Smooth muscle cell of the brain vasculature (primary cell): ENCODE results near the gene ST6GALNAC3.
"Not testable (repeated sequence)": the region's sequence is repeated elsewhere in the genome, so short reads cannot be mapped to it uniquely, and the experiment has no call there.

Source experiments
- DNase-seq: peaks from one replicate; pipeline ENCODE4 v3.0.0-alpha.2; 2012; ENCODE audit warnings: low read depth, low spot score

ST6GALNAC3 gene

DNA sequence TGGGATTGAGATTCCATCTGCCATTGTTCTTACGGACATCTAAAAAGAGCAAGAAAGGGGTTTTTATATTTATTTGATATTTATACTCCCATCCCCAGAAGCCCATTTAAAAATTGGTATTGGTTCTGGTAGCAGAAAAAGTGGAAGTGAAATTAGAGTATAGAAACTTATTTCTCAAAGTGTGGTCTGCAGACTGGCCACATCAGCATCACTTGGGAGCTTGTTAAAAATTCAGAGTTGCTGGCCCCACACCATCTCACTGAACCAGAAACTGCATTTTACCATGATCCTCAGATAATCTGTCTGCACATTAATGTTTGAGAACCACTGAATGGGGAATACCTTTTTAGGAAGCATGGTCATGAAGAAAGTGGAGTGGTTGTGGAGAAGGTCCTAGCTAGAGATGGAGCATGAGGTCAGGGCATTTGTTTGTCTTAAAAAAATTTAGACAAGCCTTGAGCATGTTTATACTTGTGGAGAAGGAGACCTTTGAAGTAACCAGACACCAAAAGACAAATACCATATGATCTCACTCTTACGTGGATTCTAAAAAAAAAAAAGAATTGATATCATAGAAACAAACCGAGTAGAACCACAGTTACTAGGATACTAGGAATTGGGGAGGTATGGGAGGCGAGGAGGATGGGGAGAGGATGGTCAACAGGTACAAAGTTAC lies 116.3 kb downstream of the ST6GALNAC3 start:
- DNase-seq = no peak

DNA sequence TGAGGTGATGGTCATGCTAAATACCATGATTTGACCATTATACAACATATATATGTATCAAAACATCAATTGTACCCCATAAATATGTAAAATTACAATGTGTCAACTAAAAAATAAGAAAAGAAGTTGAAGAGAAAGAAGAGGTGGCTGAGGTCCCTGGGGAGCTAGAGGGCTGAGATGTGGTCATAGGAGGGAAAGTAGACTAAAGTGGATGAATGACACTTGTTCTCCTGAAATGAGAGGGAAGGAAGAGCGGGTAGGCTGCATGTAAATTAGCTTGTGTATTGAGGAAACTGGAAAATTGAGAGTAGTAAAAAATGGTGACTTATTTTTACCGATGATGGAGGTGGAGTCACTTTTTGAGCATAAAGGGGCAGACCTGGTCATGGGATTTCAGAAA lies 117.0 kb downstream of the ST6GALNAC3 start:
- DNase-seq = no peak

DNA sequence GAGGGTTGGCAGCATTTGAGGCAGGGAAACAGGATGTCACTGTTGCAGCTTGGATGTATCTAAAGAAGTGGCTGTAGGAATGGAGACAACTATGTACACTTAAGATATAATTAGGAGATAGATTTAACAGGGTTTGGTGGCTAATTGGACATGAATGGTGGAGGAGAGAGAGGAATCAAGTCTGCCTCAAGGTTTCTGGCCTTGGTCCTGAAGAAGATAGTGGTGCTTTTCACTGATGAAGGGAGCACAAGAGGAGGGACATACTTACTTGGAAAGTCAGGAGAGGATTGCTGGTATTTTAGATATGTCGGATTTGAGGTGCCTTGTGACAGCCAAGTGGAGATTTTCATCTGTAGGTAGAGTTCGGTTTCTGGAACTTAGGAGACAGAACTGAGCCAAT lies 123.9 kb downstream of the ST6GALNAC3 start:
- DNase-seq = no peak

DNA sequence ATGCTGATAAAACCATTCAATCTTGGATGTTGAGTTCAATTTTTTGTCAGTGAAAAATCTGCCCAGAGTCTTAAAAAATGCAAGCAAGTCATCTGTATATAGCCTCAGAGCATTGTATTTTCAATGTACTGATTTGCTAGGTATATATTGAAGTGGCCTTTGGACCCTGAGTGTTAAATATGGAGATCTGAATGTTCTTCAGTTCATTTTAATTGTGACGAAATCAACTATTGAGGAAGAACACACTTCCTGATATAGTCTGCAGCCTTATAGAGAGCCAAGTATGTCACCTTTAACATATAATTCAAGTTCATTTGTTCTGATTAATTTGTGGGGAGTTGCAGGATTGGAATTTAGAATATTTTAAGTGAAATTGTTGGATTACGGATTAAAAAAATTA lies 128.1 kb downstream of the ST6GALNAC3 start:
- no peak for DNase-seq

DNA sequence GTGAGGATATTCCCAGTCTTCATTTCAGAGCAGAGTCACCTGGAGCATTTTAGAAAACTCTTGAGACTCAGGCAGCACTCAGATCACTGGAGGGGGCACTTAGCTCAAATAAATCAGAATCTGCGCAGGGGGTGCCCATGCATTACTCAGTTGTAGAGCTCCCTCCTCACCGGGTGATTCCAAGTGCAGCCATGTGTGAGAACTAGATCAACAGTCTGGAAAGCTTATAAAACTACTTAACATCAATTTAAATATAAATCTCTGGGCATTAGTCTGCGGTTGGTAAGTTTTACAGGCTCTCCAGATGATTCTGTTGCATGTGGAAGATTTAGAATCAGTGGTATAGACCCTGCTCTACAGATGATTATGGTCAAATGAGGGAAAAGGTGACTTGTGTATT lies 128.6 kb downstream of the ST6GALNAC3 start:
- DNase-seq = no peak

DNA sequence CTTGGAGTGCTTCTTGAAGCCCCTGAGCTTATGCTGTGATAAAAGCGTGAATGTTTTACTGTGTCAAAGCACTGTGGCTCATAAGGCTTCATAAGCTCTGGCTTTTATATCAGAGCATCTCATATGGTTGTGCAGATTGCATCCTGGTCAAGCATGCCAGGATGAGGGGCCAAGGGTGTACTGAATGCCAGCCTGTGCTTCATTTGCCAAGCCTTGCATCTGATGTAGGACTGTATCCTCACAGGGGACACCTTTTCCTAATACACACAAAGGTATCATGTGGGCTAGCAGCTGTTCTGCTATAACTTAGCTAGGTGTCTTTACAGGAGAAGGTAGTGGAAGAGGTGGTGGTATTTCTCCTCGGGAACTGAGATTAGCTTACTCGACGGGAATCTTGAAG lies 134.7 kb downstream of the ST6GALNAC3 start:
- no peak for DNase-seq

DNA sequence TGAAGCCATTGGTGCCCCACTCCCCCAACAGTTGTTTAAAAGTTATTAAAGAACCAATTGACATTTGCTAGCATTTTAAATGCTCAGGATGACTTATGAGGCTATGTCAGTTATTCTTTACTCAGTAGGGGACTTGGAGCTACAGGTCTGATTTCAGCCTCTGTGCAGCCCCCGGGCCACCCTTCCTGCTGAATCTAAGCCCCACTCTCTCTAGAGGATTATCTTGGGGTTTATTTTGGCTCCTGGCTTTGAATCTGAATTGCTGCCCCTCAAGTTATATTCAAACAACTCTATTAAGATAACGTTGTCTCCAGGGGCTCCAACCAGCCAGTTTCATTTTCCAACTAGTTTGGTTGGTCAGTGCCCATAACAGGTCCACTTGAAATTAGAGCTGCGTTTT lies 135.1 kb downstream of the ST6GALNAC3 start:
- DNase-seq = no peak

DNA sequence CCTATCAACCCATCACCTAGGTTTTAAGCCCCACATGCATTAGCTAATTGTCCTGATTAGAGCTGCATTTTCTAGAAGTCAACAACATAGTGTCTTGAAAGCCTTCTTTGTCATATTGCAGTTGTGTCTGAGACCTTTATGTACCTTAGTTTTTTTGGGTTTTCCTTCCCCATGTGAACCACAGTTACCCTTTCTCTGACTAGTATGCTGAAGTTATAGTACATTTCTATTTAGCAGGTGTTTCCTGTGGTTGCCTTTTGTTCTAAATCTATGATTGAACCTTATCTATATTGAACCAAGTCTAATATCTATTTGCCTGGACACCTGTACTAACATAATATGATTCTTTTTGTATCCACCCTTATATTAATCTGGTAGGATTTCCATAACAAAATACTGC lies 135.6 kb downstream of the ST6GALNAC3 start:
- no peak for DNase-seq

DNA sequence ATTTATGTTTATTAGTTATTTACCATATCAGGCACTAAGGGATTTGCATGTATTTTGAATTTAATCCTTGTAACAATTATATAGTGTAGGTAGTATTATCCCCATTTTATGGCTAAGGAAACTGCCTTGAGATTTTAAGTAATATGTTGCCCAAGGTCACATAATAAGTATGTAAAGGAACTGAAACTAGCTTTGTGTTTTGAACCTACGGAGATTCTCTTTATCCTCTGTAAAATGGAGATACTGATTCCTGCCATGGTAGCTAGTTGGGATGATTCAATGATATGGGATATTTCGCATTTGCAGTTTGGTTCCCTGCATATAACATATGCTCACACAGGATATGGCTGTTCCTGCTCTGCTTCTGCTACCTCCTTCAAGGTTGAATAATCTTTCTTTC lies 144.3 kb downstream of the ST6GALNAC3 start:
- DNase-seq = no peak

DNA sequence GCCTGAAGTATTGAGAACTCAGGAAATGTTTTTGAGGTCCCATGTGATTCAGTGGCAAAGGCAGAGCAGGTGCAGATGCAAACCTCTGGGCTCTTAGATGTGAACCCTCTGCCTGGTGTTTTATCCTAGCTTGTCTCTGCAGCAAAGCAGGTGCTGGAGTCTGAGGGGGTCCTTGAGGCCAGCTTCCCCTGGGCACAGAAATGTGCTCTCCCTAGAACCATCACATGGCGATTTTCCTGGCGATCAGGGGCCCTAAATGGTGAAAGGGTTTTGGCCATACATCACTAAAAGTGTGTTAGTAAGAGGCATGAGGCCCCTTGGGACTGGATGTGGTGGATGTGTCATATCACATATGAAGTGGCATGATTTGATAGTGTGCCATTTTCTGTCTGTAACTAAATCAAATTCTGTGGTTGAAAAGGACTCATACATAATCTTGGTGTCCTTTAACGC lies 144.8 kb downstream of the ST6GALNAC3 start:
- DNase-seq = no peak

DNA sequence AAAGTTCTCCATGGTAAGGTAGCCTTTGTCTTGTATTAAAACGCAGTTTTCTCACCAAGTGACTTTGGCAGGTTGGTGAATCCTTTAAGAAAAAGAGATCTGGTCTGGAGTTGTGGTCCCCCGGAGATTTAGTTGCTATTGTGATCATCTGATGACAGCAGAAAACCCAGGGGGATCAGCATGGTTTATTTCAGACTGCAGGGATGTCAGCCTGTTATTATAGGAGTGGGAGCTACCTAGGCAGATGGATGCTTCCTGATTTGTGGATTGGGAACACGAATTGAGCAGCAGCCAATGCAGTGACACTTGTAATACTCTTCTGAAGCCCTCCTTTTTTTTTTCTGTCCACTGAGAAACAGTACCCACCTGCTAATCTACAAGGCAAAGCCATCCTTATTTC lies 150.2 kb downstream of the ST6GALNAC3 start:
- DNase-seq = no peak

DNA sequence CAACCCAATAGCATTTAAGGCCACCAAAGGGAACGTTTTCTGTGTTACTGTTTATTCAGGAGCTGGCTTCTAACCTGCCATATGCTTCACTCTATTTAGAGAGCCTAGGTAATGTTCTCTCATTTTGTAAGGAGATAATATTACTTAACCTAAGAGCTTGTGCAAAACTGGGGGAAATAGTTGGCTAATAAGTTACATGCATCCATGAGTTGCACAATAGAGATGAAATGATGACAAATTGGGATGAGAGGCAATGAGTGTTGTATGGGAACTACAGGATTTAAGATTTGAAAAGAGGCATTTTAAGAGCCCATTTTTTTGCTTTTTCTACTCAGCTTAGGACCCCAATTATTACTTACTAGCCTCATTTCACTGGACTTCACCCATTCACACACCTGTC lies 151.0 kb downstream of the ST6GALNAC3 start:
- DNase-seq = no peak

DNA sequence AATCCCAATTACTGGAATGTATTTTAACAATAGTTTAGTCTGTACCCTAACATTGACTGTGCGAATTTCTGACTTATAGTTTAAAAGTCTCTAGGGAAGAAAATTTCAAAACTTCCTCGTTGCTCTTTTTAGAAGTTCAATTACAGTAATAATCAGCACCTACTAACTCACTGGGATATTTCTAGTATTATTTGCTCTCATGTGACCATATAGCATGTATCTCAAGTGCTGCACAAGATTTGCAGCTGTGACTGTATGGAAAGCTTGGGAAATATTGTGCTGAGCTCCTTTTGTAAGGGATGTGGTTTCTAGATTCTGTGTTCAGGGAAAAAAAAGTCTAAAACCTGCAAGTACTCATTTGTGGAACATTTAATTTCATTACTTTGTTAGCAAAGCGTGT lies 153.1 kb downstream of the ST6GALNAC3 start:
- no peak for DNase-seq

DNA sequence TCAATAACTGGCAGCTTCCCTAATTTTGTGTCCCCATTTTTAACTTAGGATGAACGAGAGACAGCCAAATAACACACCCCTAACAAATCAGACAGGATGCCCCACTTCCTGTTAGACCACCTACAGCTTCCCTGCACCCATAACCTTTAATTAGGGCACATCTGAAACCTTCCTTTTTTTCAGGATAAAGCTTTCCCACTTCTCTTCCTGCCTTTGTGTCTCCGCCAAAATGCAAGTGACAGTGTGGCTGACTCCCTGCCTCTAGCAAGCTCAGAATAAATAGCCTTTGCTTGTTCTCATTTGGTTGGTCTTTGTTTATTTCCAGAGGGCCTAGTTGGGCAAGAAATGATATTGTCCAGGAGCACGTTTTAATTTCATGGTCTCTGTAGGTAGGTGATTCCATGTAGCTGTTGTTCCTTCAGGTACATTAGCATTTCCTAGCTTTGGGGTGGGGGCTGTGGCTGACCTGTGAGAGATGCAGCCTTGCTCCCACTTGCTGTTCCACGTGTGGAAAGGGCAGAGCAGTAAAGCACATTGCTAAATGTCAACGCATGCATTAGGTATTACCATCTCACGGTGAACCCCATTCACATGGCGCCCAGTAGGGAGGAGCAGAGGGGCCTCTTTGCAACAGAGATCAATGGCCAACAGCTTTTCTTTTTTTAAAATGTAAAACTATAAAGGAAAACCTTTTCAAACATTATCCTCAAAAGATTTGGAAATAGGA lies 154.9 kb downstream of the ST6GALNAC3 start:
- no peak for DNase-seq

DNA sequence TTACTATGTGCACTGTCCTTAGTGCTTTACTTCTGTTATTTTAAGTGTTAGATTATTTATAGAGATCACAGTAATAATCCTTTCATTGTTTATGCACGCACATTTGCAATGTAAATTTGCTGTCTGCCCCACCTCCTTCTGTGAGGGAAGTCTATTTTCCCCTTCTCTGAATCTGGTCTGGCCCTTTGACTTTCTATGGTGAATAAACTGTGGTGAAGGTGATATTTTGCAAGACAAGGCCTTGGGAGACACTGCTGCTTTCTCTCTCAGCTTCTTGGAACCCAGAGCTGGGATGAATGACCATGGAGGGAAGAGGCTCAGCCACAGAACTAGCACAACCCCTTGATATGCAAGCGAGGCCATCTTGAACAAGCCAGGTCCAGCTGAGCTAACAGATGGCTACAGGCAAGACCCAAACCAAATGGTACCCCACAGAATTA lies 156.3 kb downstream of the ST6GALNAC3 start:
- no peak for DNase-seq

DNA sequence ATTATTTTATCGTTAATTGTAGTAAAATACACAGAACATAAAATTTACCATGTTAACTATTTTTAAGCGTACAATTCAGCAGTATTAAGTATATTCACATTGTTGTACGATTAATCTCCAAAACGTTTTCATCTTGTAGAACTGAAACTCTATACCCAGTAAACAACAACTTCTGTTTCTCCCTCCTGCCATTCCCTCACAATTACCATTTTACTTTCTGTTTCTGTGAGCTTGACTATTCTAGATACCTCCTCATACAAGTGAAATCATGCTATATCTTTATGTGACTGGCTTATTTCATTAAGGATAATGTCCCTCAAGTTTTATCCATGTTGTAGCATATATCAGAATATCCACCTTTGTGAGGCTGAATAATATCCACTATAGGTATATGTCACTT lies 156.8 kb downstream of the ST6GALNAC3 start:
- no peak for DNase-seq

DNA sequence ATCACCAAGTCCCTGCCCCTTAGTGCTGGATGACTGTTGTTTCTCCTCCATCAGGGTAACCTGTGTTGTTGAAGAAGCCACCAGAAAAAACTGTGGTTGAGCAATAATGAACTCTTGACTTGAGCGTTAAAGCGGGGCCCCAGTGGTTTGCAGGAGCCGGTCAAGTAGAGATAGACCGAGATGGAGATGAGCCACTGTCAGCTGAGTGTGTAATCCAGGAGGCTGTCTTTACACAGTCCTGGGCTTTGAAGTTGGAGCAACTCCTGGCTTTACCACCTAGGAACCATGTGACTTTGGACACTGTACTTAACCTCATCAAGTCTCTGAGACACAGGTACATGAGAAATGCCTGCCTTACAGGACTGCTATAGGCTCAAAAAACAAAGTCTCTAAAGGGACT lies 158.1 kb downstream of the ST6GALNAC3 start:
- no peak for DNase-seq

DNA sequence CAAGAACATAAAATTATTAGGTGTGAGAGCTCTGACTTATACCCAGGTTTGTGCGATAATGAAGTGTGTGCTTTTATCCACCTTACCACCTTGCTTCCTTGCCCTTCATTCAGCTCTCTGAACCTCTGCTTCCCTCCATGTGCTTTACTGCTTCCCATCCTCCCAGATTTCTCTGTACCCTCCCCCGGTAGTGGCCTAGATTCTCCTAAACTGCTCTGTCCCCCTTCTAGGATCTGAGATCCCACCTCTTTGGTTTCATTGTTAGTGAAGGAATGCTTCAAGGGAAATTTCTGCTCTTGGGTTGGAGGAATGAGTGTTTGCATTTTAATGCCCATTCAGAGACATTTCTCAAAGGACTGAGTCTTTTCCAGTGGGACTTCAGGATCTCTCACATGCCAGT lies 159.5 kb downstream of the ST6GALNAC3 start:
- DNase-seq = no peak

DNA sequence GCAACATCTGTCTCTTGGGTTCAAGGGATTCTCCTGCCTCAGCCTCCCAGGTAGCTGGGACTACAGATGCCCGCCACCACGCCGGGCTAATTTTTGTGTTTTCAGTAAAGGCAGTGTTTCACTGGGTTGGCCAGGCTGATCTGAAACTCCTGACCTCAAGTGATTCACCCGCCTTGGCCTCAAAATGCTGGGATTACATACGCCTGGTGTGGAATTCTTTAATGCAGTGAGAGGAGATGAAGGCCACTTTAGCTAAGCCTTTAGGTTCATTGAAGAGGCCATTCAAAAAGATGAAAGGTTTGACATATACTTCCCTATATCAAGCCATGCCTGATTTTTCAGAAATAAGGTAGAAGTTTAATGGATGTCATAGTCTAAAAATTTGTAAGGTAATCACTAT lies 162.7 kb downstream of the ST6GALNAC3 start:
- DNase-seq = no peak

DNA sequence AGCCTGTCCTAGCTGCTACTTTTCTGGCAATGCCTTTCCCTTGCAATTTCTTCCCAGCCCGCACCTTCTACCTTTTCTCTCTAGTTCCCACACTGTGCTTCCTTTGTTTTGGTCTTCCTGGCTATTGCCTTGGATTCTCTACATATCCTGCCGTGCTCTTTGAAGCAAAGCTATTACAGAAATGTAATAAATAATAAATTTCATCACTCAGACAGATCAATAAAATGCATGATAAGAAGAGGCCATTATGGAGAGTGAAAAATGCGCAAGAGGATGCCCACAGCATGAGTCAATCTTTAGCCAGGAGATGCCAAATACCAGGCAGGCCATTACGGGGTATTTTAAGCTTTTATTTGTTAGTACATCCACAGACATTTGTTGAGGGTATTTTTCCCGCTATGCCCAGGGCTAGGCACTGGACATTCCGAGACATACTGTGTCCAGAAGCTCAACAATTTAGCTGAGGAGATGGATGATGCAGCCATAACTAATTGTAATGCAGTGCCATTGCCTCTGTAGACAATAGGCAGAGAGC lies 163.6 kb downstream of the ST6GALNAC3 start:
- DNase-seq = no peak

DNA sequence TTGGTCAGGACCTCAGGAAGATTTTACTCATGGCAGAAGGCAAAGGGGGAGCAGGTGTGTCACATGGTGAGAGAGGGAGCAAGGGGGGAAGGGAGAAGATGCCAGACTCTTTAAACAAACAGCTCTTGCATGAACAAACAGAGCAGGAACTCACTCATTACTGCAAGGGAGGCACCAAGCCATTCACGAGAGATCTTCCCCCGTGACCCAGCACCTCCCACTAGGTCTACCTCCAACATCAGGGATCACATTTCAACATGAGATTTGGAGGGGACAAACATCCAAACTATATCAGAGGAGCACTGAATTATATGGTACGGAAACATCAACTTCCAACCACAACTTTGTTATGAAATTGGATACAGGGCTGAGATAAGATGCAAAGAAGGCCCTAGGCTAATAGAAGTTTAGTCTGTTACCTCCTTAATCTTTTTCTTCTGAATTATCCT lies 164.9 kb downstream of the ST6GALNAC3 start:
- DNase-seq = no peak

DNA sequence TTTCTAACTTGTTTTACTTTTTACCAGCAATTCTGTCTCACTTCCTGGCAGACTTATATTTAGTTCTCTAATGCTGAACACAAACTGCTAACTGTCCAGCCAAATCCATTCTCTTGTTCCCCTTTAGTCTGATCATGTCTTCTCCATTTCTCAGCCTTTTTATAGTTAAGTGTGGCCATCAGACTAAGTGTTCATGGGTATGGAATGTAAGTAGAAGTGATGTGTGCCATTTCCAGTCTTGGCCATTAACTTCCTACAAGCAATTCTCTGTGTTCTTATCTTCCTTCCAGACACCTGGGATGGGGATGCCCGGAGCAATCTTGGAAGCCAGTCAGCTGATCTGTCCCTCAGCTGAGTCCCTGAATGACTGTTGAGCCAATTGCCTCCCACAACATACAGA lies 165.8 kb downstream of the ST6GALNAC3 start:
- no peak for DNase-seq

DNA sequence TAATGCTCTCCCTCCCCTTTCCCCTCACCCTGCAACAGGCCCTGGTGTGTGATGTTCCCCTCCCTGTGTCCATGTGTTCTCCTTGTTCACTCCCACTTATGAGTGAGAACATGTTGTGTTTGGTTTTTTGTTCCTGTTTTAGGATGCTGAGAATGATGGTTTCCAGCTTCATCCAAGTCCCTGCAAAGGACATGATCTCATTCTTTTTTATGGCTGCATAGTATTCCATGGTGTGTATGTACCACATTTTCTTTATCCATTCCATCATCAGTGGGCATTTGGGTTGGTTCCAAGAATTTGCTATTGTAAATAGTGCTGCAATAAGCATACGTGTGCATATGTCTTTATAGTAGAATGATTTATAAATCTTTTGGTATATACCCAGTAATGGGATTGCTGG lies 168.0 kb downstream of the ST6GALNAC3 start:
- DNase-seq = not testable (repeated sequence)
